ENCODE data around the gene ST3GAL3. TPM values are rescaled to one million over a fixed set of nuclear protein-coding genes. Genes with fewer than 3 reads are reported as not detected.

Gene ST3GAL3
- total and polyA plus RNA-seq, 2 donors (not counting 3 experiments of a cell fraction or from before 2014, with no cell fraction given), result 14.3 to 35.8 TPM

GRCh38 chr1:43971336-43971980, 264.1 kb downstream of the ST3GAL3 start:
- CTCF ChIA-PET, result interaction anchor here (0.7 to 1.5 kb wide), 2 partner anchors 58 to 77 kb away, joined by 3 to 5 read pairs; no protein-coding TSS in a partner anchor
- no peak overlapping the region for H3K9ac ChIP-seq (replicated peaks; ENCODE audit: extremely low read depth, insufficient read depth, low read length)
- no peak for TF ChIP-seq POLR2A (IDR thresholded peaks at IDR 0.05; ENCODE audit: low read depth, low read length)
- TF ChIP-seq, protein P1, sequence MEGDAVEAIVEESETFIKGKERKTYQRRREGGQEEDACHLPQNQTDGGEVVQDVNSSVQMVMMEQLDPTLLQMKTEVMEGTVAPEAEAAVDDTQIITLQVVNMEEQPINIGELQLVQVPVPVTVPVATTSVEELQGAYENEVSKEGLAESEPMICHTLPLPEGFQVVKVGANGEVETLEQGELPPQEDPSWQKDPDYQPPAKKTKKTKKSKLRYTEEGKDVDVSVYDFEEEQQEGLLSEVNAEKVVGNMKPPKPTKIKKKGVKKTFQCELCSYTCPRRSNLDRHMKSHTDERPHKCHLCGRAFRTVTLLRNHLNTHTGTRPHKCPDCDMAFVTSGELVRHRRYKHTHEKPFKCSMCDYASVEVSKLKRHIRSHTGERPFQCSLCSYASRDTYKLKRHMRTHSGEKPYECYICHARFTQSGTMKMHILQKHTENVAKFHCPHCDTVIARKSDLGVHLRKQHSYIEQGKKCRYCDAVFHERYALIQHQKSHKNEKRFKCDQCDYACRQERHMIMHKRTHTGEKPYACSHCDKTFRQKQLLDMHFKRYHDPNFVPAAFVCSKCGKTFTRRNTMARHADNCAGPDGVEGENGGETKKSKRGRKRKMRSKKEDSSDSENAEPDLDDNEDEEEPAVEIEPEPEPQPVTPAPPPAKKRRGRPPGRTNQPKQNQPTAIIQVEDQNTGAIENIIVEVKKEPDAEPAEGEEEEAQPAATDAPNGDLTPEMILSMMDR (IDR thresholded peaks at IDR 0.05; ENCODE audit: extremely low read depth in 1 of 2, insufficient read depth in 1 of 2, low read depth in 1 of 2, low read length in 2 of 2), result no peak
- TF ChIP-seq JUN (IDR thresholded peaks at IDR 0.05; ENCODE audit: borderline replicate concordance, insufficient read depth, insufficient read length, low read depth), result no peak
- no peak for TF ChIP-seq GATA2 (IDR thresholded peaks at IDR 0.05; ENCODE audit: insufficient read depth, insufficient read length, low read depth, low read length)
- TF ChIP-seq EZH2 (IDR thresholded peaks at IDR 0.05; ENCODE audit: borderline replicate concordance, low read depth, low read length, severe bottlenecking), result no peak
- TF ChIP-seq FOS (IDR thresholded peaks at IDR 0.05; ENCODE audit: borderline replicate concordance, insufficient read depth, low read length), result no peak
- TF ChIP-seq MYC (IDR thresholded peaks at IDR 0.05; ENCODE audit: low read depth, low read length), result no peak
- TF ChIP-seq POLR2AphosphoS5 (IDR thresholded peaks at IDR 0.05; ENCODE audit: insufficient read depth, low read depth, low read length), result no peak
- TF ChIP-seq MAX (IDR thresholded peaks at IDR 0.05; ENCODE audit: insufficient read depth, insufficient read length), result no peak
- no peak for FAIRE-seq
- dilution Hi-C loops (cut with MboI; ENCODE audit: extremely low pct_ligation_motif_present, low sequenced_read_pairs), result no loop called here
- BruUV-seq (replicated peaks), result no TSS peak
- no peak overlapping the region for H3K4me3 ChIP-seq (replicated peaks in 1 of 3; ENCODE audit: insufficient read depth in 1 of 3, low read depth in 1 of 3, low read length in 3 of 3)
- H3K4me1 ChIP-seq (ENCODE audit: control insufficient read depth, extremely low read depth, insufficient read depth, low read length), result peaks cover 21% of the 10 kb centered on the region
- peaks cover 20% of the 10 kb centered on the region for H3K79me2 ChIP-seq (ENCODE audit: control insufficient read depth, insufficient read depth, low read length)
- no peak overlapping the region for H3K4me2 ChIP-seq (ENCODE audit: insufficient read depth, low read length)
- no peaks in the 10 kb centered on the region for H3K9me1 ChIP-seq (replicated peaks; ENCODE audit: control insufficient read depth, extremely low read depth, insufficient read depth, low read length)
- no peaks in the 10 kb centered on the region for H3K9me3 ChIP-seq (replicated peaks; ENCODE audit: control insufficient read depth, insufficient read depth, low read length)
- no peak overlapping the region for H2AFZ ChIP-seq (ENCODE audit: low read depth, low read length)
- DNase-seq (ENCODE audit: low read depth, low spot score), result no peak
- no peaks in the 10 kb centered on the region for H4K20me1 ChIP-seq (replicated peaks; ENCODE audit: control insufficient read depth, extremely low read depth, insufficient read depth, low read length)
- POLR2A ChIA-PET, result no interaction called here
- no peaks in the 10 kb centered on the region for H3K27me3 ChIP-seq (ENCODE audit: control insufficient read depth in 2 of 2, insufficient read depth in 2 of 2, low read length in 2 of 2)
- H3K27ac ChIP-seq (ENCODE audit: insufficient read depth, low read depth, low read length), result no peak overlapping the region
- peaks cover 0 to 9% of the 10 kb centered on the region in 2 experiments for H3K36me3 ChIP-seq (ENCODE audit: control insufficient read depth in 2 of 2, extremely low read depth in 1 of 2, insufficient read depth in 2 of 2, low read length in 2 of 2)
- intact Hi-C loops (cut with micrococcal nuclease), result no loop called here
